GM18868 (cell line): ENCODE results near the gene NFIB.

Source experiments
- ATAC-seq: cut with Tn5 transposase; IDR thresholded peaks from one replicate; pipeline ENCODE4 v1.9.1; 2021; ENCODE audit warnings: mild to moderate bottlenecking, moderate library complexity; ENCODE audit not compliant: unreplicated experiment

NFIB gene

DNA sequence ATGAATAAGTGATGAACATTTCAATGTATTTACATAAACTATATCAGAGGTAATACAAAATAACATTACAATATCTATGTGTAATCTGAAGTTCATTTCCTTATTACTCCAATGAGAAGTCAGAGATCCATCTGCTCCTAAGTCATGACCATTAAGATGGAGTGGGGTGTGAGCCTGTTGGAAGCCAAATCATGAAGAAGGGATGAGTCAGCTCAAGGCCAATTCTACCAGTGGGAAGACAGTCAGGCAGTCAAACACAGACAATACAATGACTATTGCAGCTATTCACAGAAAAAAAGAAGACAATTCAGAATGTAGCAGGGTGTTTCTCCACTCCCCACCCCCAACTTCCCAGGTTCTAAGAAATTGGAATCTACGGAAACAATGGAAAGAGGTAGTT is 155.0 kb downstream of the NFIB start:
- ATAC-seq, result no peak

DNA sequence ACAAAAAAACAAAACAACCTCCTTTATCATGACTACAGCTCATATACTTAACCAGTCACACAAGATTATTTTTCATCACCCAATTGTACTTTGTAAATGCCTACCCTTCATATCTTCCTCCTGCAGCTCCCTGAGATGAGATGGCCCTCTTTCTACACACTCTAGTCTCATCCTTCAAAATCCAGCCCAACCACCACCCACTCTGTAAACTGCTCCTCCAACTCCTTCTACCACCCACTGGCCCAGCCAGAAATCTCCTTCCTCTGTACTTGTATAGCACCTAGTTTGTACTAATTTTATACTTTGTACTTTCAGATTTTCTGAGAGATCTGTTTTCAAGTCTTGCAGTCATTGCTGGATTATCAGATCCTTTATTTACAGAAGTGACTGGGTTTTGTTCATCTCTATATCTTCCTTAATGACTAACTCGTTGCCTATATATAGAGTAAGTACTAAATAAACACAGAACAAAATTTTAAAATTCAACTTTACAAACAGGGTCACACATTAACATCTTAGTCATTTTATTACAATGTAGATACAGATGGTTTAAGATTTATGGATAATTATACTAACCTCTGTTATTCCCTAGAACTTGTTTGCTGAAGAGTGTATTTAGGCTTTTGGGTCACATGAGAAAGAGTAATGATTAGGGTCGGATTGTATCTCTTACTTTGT is 155.7 kb downstream of the NFIB start:
- no peak for ATAC-seq

DNA sequence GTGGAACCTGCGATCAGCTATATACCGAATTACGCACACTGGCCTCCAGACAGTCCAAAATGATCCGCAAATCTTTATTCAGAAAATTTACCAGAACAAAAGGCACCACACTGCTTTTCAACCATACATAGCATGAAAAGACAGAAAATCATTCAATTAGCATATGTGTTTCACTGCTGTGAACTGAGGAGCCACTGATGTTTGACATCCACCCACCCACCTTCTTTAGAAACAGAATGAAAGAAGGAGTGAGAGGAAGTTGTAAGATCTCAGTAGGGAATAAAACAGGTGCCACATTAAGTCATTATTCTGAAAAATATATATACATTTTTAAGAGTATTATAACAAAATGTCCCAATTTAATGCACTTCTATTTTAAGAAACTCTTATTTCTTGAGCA is 156.8 kb downstream of the NFIB start:
- no peak for ATAC-seq

DNA sequence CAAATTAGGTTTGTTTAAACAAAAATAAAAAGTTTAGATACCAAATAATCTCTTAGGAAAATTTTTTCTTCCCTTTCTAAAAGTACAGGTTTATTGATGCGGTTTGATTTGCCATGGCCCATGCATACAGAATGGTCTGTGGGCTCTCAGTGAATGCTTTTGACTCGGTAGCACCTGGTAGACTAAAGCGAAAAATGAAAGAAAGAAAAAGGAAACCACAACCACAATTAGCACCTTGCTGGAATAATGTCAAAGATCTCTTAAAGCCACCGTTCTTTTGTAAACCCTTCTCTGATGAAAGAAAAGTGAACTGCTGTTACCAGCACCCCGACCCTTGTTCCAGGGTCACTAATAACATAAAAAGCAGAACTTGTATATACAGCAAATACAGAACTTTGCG is 157.9 kb downstream of the NFIB start:
- ATAC-seq, result peak; percentile 93

DNA sequence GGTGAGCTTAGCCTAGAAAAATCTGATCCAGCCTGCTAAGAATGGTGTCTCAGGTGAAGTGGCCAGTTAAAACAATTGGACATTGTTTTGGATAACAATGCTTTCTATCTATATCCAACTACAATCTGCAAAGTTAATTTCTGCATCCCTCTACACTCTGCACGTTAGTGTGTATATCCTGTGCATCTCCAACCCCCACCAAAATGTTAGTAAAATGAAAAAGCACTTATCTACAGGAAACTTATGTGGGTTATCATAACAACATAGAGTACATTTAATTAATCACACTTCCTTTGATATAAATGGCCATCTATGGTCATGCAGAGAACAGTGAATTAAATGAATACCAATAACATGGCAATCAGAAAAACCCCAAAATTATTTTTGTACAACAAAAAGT is 158.7 kb downstream of the NFIB start:
- ATAC-seq, result no peak

DNA sequence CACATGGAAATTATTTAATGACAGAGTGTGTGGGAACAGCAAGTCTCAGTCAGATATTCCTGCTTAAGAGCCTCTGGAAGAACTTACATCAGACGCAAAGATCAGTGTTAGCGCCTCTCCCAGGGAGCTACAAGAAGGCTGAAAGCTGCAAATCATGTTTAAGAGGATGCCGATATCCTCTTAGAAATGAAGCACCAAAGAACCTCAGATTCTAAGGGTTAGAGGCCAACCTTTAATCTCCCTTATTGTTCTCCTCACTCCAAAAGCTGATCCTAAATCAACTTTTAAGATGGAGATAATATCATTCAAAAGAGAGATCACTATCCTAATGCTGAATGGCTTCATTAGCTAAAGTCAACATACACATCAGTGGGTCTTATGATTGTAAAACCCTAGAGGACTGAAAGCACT is 160.6 kb downstream of the NFIB start:
- ATAC-seq, result no peak

DNA sequence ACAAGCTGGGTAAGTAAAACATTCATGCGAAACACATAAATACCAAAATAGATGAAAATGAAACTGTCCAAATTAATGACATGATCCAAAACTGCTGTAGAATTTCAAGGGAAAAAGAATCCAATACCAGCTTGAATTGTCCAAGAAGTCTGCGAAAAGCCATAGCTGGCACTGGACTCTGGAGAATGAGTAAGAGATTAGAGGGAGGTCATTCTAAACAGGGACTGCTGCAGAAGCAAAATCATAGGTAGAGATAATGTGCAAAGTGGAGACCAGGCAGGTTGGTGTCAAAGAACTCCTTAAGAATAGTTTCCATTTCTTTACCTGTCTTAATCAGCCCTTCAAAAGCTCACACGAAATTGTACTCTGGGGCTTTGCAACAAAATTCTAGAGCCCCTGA is 162.5 kb downstream of the NFIB start:
- no peak for ATAC-seq

DNA sequence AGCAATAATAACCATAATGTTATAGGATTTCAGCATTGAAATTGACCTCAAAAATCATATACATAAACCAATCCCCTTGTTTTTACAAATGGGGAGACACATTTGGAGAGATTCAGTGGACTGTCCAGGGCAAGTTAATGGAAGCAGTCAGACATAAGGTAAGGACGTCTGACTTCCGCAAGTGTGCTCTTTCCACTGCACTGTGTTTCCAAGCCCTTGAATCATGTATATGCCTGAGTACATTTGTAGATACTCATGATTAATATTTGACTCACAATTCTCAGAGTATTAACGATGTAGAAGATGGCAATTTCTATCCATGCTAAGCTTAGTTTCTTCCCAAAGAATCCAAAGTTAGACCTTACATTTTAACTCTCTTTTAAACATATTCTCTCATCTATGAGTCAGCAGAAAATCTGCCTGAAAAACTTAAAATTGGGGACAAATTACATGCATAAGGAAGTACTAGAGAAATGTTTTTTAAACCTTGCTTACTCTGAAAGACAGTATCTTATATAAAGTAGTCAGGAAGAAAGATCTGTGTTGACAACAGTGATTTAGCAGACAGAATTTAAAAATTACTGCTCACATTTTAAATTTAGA is 165.3 kb downstream of the NFIB start:
- ATAC-seq, result no peak

DNA sequence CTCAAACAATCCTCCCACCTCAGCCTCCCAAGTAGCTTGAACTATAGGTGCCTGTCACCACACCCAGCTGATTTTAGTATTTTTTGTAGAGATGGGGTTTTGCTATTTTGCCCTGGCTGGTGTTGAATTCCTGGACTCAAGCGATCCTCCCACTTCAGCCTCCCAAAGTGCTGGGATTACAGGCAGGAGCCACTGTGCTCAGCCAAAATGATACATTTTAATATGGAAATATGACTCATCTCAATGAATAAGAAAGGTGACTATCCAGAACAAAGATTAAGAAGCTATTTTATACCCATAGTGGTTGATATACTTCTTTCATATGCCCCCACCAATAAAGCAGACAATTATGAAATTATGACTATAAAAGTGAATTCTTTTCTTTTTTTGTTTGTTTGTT is 166.2 kb downstream of the NFIB start:
- no peak for ATAC-seq

DNA sequence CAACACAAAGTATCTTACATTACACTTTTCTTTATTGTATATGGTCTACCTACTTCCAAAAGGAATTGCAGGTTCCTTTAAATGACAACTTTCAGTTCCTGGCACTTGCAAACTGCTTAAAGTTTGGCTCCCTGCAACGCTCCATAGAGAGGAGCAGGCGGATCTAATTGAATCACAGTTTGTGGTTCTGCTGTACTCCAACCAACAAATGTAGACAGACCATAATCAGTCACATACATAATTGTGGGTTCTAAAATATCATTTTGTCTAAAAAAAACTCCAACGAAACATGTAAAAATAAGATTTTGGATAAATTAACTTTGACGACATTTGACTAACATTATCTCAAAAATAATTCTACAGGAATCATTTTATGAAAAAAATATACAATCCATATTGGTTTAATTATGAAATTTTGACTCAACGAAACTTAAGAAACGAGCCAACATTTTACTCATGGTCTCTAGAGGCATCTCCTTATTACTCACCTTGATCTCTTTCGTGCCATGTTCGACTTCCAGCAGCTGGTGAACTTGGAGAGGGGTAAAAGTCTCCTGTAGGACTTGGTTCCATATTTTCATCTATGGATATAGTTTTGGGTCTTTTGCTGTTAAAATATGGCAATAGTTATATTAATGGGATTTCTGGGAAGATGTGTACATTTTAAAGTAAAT is 167.6 kb downstream of the NFIB start:
- ATAC-seq, result no peak

DNA sequence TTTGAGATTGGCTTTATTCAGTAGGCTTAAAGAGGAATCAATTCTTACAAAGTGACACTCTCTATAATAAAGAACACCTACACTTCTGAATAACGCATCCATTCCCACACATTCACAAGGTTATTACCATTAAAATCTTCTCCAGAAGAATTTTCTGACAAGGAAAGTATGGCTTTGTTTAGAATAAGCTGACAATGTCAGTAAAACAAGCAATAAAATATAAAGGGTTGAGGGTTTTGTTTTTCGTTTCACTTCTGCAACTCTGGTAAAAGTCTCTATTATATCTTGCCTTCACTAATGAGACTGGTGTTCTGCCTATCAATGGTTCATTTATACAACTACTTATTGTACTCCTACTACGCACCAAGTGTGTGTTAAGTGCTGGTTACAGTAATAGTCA is 169.7 kb downstream of the NFIB start:
- ATAC-seq, result no peak

DNA sequence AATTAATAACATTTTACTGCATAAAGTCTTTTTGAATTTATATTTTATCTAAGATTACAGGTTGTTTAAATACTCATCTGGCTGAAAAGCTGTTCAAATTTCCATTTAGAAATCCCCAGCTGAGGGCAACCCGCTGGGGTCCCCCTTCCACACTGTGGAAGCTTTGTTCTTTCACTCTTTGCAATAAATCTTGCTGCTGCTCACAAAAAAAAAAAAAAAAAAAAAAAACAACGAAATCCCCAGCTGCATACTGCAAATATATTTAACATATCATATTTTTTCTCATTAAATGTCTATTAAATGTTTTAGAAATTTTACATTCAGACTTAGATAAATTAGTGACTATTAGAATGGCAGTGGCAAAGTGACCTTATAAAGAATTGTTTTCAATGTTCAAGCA is 172.2 kb downstream of the NFIB start:
- no peak for ATAC-seq

DNA sequence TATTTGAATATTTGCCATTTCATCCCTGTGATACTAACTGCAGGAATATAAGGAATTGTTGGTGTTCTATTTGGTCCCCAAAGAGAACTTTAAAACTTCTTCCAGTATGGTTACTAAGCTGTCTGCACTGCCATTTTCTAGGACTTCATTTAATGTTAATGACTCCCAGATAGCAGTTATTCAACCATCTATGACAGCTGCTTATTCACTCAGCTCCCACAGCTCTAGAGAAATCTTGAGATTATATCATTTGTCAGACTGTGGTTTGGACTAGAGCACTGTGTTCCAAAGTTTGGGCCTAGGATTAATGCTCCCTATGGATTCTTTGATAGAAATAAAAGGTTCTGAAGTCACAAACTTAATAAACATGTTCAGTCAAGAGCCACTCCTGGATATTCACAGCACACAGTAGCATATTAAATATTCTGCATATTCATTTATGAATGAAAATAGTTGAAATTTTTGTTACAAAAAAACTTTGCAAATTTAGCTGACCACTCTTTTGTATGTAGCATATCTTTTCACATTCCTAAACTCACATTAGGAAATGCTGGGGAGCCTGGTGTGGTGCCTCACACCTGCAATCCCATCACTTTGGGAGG is 173.7 kb downstream of the NFIB start:
- no peak for ATAC-seq

DNA sequence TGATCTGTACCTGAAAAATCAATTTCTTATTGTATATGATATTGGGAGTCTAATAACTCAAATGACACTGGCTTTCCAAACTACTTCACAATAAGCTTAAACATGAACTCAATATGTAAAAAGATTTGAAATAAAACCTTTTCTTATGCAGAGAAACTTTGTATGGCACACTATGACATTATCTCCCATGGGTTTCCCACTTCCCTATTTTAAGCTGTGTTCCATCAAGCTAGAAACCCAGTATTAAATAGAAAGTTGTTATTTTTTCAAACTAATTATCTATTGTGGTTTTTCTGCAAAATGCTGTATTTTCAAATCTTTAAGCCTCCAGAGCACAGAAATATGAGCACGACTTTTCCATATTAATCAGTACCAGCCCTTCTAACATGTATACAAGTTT is 174.7 kb downstream of the NFIB start:
- ATAC-seq, result no peak

DNA sequence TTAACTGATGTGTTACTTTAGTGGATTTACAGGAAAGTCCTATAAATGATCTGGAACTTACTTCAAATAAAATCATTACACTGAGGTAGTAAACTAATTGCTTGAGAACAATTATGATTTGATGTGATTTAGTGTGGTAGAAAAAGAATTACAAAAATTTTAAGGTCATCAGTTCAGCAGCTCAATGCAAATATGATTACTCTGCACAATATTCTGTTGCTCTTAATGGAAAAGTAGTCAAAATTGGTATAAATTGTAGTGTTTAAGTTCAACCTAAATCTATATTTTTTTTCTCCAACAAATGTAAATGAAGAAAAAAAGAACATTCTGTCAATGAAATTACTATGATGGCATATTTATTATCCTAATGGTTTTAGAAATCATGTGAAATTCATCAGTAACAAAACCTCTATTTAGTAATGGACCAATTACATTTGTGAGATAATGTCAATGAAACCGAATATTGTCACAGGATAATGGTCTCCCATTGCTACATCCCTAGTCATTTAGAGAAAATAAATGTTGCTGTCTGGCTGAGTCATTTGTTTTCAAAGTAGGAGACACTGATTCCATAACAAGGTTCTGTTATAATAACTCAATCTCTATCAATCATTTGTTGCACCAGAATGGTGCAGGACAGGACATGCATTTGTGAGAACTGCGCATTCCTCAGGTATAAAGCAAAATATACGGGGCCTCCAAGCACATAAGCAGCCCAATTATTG is 177.1 kb downstream of the NFIB start:
- ATAC-seq, result no peak

DNA sequence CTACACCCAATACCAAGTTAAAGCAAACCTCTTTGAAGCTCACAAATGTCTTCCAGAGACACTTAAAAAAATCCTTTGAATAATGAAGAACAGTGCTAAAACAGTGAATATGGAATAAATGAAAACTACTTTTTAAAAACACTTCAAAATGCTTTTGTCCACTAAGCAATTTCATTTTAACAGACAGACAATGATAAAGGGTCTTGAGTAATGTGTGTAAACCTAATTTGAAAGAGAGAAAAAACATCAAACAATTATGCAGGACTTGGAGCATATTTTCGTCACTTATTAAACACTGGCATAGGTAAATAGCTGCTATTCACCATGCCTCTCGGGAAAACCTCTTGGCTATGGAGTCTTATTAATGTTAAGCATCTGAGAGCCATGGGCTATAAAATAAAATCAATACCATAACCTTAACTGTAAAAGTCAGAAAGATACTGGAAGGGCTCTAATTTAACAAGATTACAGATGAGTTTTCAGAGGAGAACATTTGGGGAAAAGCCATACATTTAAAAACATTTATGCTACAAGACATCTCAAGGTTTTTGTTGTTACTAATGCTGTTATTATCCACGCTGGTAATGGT is 177.8 kb downstream of the NFIB start:
- no peak for ATAC-seq

DNA sequence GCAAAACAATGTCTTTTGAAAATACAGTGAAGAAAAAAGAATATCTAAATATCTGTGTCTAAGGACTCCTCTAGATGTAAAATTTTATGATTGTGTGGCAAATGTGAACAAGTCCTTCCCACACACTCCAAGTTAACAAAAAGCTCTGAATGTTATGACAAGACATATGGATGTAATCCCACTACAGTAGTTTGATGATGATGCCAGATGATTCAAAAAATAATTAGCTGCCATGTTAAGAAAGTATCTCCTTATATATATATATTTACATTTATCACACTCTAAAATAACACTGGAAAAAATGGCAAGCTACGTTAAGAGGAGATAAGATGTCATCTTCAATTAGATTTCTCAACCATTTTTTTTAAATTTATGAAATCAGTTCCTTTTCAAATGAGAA is 178.5 kb downstream of the NFIB start:
- ATAC-seq, result no peak

DNA sequence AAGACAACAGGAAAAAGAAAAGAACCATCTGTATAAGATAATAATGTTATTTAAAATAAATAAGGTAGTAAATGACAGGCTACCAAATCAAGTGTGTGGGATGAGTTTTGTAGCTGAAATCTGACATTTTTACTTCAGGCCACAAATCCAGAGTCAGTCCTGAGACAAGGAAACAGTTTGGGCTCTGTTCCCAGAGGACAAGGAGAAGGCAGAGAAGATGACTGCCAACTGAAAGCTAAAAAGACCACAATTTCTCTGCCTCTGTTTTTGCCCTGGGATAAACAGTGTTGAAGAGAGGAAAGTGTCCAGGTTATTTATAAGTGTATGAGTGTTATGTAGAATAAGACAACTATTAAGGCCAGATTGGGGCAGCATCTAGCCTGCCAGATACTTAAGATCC is 180.5 kb downstream of the NFIB start:
- ATAC-seq, result no peak

DNA sequence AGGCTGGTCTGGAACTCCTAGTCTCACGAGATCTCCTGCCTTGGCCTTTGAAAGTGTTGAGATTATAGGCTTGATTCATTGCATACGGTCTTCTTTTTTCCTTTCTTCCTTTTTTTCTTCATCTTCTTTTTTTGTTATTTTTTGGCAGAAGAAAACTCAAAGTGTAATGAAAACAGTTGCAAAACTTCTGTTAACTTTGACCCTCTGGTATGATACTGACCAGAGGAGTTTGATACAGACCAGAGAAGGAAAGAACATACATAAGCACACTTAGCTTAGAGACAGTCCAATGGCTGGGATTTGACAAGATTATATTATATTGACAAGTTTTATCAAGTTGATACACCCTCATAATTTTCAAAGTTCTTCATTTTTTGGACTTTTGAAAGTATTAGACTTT is 181.2 kb downstream of the NFIB start:
- no peak for ATAC-seq

DNA sequence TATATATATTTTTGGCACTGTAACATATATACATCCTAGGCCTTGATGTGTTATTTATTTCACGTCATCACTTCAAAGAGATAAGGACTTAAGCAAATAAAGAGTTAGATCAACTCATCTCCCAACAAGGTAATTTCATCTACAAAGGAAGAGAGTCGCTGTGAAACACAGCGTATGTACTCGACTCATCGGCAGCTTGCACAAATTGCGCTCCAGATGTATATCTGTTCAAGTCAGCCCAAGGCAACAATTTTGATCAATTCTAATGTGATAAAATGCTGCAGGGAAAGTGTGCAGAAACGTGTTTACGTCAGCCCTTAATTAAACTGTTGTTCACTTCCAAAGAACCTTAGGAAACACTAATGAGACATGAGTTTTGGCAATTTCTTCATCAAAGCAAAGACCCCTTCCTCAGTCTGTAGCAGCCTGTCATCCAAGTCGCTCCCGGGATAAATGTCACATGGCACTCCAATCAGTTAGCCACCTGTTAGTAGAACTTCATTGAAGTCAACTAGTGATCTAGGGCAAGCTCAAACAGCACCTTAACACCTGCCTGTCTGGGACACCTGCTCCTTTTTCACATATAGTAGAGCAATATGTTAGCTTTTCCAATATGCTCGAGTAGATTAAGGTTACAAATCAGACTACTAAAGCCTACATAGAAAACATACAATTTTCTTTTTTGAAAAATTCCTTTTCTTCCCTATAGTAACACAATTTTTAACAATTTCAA is 182.4 kb downstream of the NFIB start:
- ATAC-seq, result no peak
